Measurements from ENCODE around the gene SURF1.

DNA sequence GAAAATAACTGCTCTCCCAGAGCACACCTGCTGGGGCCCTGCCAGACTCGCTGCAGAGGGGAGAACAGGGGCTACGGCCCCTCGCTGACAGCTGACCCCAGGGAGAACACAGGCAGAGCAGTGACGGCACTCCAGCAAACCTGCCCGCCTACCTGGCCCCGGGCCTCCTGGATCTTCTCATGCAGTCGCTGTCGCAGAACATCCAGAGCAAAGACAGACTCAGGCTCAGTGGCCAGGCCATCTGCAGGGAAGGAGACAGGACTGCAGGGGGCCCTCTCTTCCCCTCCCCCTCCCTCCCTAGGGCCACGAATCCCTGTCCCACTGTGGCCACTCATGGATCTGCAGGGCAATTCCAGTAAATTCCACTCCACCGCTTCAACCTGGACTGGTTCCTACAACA, 22.7 kb downstream of the SURF1 start:
- no peak for TF ChIP-seq MAX (IDR thresholded peaks at IDR 0.05)
- no peak for TF ChIP-seq TAF1 (IDR thresholded peaks at IDR 0.05; ENCODE audit: low read depth)
- TF ChIP-seq YY1 (IDR thresholded peaks at IDR 0.05; ENCODE audit: low read depth): no peak
- TF ChIP-seq FOXM1 (IDR thresholded peaks at IDR 0.05; ENCODE audit: borderline replicate concordance, low read depth): no peak
- no peak for TF ChIP-seq TCF12 (IDR thresholded peaks at IDR 0.05; ENCODE audit: low read depth)
- TF ChIP-seq REST (IDR thresholded peaks at IDR 0.05; ENCODE audit: low read depth): no peak
- TF ChIP-seq RAD21 (IDR thresholded peaks at IDR 0.05; ENCODE audit: low read depth): no peak
- TF ChIP-seq TEAD4 (IDR thresholded peaks at IDR 0.05): no peak
- TF ChIP-seq, protein P1, sequence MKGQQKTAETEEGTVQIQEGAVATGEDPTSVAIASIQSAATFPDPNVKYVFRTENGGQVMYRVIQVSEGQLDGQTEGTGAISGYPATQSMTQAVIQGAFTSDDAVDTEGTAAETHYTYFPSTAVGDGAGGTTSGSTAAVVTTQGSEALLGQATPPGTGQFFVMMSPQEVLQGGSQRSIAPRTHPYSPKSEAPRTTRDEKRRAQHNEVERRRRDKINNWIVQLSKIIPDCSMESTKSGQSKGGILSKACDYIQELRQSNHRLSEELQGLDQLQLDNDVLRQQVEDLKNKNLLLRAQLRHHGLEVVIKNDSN (IDR thresholded peaks at IDR 0.05): no peak
- no peak for TF ChIP-seq EP300 (IDR thresholded peaks at IDR 0.05; ENCODE audit: borderline replicate concordance)
- no peak for TF ChIP-seq CEBPB (IDR thresholded peaks at IDR 0.05)
- TF ChIP-seq EGR1 (IDR thresholded peaks at IDR 0.05): no peak

Data from Ishikawa (cell line).